Stimulated activated CD4-positive, alpha-beta T cell treated with anti-CD3 and anti-CD28 coated beads, Interleukin-4, amount 100 ng/mL, for 24 hours (primary cell): ENCODE measurements around the gene HEBP2.
"Not testable (repeated sequence)": the region's sequence is repeated elsewhere in the genome, so short reads cannot be mapped to it uniquely, and the experiment has no call there.

Experiments
- DNase-seq: peaks from one replicate; pipeline ENCODE4 v3.0.0-alpha.2; 2020

HEBP2 gene, protein sequence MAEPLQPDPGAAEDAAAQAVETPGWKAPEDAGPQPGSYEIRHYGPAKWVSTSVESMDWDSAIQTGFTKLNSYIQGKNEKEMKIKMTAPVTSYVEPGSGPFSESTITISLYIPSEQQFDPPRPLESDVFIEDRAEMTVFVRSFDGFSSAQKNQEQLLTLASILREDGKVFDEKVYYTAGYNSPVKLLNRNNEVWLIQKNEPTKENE

DNA sequence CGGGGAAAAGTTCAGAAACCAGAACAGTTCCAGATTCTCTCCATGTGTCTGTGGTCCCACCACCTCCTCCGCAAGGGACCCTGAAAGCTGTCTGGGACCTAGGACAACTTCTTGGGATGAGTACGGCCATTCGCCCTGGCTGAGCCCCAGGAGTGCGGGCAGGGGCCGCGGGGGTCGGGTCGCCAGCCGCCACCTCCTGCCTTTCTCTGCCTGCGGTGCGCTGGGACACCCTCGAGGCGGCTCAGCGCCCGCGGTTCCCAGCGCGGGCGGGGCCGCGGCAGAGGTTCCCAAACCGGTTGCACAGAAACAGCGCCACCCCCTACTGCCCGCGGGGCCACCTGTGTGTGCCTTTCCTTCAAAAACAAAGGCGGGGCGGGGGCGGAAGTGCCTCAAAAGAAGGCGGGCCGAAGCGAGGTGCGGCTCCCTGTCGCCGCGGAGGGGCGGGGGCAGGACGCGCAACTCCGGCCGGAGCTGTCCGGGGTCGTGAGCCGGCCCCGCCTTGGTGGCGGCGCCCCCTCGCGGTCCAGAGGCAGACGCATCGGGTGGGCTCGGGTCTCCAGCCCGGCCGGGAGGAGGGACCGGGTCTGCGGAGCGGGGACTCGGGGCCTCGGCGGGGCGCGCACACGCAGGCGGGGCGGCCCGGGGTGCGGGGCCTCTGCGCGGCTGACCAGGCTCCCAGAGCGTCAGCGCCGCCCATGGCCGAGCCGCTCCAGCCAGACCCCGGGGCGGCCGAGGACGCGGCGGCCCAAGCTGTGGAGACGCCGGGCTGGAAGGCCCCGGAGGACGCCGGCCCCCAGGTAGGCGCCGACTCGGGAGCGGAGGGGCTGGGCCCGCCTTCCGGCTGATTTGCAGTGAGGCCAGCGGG lies at the start of gene HEBP2:
Gene HEBP2 (plus strand): TSS at position 423 of the 865 bp plus-strand sequence. CDS start 273 bp downstream, at position 696.
- peak; percentile 90 for DNase-seq

DNA sequence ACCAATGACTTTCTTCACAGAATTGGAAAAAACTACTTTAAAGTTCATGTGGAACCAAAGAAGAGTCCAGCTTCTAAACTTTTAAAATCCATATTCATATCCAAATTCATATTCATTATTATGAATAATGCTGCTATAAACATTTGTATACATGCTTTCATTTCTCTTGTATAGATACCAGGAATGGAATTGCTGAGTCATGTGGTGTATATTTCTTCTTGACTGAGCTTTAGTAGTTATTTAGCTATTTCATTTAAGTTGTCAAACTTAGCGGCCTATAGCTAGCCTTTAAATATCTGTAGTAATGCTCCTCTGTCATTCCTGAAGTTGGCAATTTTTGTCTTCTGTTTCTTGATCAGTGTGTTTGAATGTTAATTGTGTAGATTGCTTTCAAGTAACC lies 46.1 kb upstream of the HEBP2 start:
- DNase-seq: no peak

DNA sequence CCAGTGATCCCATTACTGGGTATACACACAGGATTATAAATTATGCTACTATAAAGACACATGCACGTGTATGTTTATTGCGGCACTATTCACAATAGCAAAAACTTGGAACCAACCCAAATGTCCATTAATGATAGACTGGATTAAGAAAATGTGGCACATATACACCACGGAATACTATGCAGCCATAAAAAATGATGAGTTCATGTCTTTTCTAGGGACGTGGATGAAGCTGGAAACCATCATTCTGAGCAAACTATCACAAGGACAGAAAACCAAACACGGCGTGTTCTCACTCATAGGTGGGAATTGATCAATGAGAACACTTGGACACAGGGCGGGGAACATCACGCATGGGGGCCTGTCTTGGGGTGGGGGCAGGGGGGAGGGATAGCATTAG lies 35.3 kb upstream of the HEBP2 start:
- not testable (repeated sequence) for DNase-seq

DNA sequence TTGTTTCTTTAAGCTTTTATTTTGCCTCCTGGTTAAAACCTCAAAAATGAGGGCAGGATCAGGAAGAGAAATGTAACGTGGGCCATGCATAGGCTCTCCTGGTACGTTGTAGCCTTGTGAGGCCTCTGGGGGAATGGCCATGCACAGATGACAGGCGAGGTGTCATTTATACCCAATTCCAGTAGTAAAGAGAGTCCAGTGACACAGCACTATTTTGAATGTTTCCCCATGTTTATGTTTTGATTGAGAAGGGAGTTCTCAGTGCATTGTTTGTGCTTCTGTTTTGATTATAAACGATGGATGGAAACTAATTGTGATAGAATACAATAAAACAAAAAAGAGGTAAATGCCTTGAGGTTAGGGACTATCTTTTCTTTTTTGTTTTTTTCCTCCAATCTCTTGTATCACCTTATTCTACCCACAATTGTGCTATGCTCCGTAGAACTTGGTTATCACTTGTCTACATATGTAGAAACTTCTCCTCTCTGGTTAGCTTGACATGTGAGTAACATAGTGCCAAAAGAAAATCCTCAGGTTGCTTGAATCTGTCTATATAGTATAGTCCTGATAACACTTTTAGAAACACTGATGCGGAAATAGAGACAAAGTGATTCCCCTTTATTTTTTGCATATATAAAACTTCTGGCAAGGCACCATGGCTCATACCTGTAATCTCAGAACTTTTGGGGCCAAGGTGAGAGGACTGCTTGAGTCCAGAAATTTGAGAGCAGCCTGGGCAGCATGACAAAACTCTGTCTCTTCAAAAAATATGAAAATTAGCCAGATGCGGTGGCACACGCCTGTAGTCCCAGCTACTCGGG lies 33.2 kb upstream of the HEBP2 start:
- no peak for DNase-seq

DNA sequence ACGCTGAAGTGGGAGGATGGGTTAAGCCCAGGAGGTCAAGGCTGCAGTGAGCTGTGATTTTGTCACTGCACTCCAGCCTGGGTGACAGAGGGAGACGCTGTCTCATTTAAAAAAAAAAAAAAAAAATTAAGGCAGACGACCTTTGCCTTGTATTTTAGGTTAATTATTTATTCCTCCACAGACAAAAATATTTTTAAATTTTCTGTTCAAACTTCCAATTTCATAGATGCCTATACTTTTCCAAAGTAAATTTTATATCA lies 32.6 kb upstream of the HEBP2 start:
- no peak for DNase-seq

GRCh38 chr6:138371720-138372119 lies 32.3 kb upstream of the HEBP2 start:
- DNase-seq: no peak

GRCh38 chr6:138372711-138373463 lies 31.1 kb upstream of the HEBP2 start:
- DNase-seq: no peak

DNA sequence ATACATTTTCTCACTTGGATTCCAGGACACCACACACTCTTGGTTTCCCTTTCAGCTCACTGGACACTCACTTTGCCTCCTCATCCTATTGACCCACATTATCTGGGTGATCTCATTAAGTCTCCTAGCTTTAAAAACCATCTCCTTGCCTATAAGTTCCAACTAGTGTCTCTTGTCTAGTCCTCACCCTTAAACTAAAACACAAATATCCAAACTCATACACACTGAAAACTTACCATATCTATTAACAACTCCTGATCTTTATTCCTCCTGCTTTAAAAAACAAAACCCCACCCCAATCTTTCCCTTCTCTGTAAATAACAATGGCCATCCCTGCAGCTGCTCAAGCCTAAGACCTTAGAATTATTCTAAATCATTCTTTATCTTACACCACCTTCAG lies 29.8 kb upstream of the HEBP2 start:
- DNase-seq: no peak

- no peak for DNase-seq
Measured at GRCh38 chr6:138374815-138375214, 29.2 kb upstream of the HEBP2 start.

GRCh38 chr6:138377042-138377441 lies 27.0 kb upstream of the HEBP2 start:
- no peak for DNase-seq

DNA sequence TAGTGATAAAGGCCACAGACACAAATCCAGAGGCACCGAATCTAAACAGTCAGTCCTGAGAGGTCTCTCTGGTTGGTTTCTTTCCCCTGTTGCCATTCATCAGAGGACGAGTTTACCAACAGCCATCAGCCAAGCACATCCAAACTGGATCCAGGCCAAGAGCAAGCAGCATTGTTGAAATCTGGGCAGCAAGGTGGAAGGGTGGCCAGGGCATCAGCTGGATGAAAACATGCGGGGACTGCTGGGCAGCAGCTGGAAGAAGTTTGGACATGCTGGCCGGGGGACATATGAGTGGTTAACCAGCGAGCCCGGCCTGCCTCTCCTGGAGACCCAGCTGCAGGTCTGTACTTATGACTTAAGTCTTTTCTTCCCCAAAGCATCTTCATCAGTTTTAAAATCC lies 26.2 kb upstream of the HEBP2 start, which contains the start of gene SMIM28:
Gene SMIM28 (plus strand): TSS at position 62 of the 400 bp plus-strand sequence. CDS start 168 bp downstream, at position 230.
- DNase-seq: no peak

- DNase-seq: no peak
Measured at GRCh38 chr6:138378463-138378862, 25.6 kb upstream of the HEBP2 start.

- DNase-seq: no peak
Measured at GRCh38 chr6:138382498-138383265, 21.3 kb upstream of the HEBP2 start.

GRCh38 chr6:138383776-138384175 lies 20.2 kb upstream of the HEBP2 start:
- no peak for DNase-seq

DNA sequence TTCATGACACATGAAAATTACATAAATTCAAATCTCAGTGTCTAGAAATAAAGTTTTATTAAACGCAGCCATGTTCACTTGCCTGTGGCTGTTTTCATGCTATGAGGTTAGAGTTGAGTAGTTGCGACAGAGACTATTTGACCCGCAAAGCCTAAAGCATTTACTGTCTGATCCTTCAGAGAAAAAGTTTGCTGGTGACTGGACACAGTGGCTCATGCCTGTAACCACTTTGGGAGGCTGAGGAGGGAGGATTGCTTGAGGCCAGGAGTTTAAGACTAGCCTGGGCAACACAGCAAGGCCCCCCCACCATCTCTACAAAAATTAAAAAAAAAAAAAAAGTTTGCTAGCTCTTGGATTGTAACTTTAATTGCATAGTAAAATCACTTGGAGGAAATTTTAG lies 17.1 kb upstream of the HEBP2 start:
- no peak for DNase-seq

GRCh38 chr6:138387577-138388368 lies 16.2 kb upstream of the HEBP2 start:
- DNase-seq: no peak

GRCh38 chr6:138389551-138389950 lies 14.5 kb upstream of the HEBP2 start:
- no peak for DNase-seq

DNA sequence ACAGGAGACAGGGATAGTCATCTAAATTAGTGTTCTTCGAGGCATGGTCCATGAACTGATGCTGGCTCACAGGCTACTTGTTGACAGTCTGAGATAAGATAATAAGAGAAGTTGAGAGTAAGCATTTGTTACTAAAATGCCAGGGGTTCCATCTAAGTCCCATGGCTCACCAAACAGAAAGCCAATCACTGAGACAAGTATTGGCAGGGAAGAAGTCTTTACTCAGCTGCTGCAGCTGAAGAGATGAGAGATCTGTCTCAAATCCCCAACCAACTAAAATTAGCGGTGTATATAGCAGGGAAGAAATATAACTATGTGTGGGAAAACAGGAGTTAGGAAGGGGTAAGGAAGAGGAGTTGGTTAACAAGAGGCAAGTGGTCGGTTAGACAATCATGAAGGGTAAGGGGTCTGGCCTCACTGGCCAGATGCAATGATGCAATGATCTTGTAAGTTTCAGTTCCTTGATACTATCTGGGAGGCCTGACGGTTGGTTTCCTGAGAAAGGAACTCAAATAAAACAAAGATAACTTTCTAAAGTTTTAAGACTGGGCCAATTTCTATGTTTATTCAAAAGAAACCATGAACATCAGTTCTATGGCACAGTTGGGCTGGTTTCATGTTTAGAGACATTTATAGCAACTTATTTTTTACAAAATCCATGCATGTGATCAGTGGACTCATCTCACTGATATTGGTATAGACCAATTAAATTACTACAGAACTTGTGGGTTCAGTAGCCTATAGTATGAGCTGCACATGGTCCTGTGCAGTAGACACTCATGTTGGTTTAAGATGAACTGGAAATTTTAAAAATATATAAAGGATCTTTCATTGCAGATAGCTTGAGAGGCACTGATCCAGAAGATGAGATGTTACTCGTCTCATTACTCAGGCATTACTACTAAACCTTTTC lies 9.9 kb upstream of the HEBP2 start:
- no peak for DNase-seq

DNA sequence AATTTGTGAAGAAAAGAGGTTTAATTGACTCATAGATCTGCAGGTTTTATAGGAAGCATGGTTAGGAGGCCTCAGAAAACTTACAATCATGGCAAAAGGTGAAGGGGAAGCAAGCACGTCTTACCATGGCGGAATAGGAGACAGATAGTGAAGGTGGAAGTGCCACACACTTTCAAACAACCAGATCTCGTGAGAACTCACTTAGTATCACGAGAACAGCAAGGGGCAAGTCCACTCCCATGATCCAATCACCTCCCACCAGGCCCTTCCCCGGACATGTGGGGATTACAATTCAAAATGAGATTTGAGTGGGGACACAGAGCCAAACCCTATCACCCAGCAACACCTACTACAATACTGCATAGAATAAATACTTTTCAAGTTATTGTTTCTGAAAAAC lies 7.3 kb upstream of the HEBP2 start:
- no peak for DNase-seq
